GM12878 (cell line): ENCODE data around the gene PCED1B. TPM values are rescaled to one million over a fixed set of nuclear protein-coding genes. Genes with fewer than 3 reads are reported as not detected.

Experiments used
- ATAC-seq: fragments of 200-7000 bp; cut with Tn5 transposase; 3 replicates; pipeline ENCODE4 v1.9.1; 2020; ENCODE audit warnings: mild to moderate bottlenecking, moderate library complexity
- BruUV-seq: library from RNA; stranded (reverse); fragments of 400-500 nt; replicated peaks from 2 replicates; lab custom pipeline; 2021; lab: Mats Ljungman, UMichigan
- CTCF ChIA-PET: fragments of 300-600 bp; sonication (Branson Sonifier 250); formaldehyde crosslinking; extraction: SDS; loops from one replicate; lab custom pipeline; 2021; ENCODE audit warnings: inconsistent platforms; lab: Yijun Ruan, JAX
- POLR2A ChIA-PET: fragments of 350-600 bp; formaldehyde crosslinking; extraction: SDS; loops from one replicate; lab custom pipeline; 2021; ENCODE audit warnings: inconsistent platforms; lab: Charles Lee
- RAD21 ChIA-PET: fragments of 300-600 bp; sonication (Branson Sonifier 250); formaldehyde crosslinking; loops from one replicate; lab custom pipeline; 2023; ENCODE audit warnings: antibody characterized with exemption; ENCODE audit not compliant: unreplicated experiment; lab: Charles Lee
- SMC1A ChIA-PET: fragments of 300-600 bp; sonication (Branson Sonifier 250); formaldehyde crosslinking; loops from one replicate; lab custom pipeline; 2023; ENCODE audit not compliant: unreplicated experiment, uncharacterized antibody; lab: Charles Lee
- DNase-seq: peaks from one replicate; pipeline ENCODE4 v3.0.0-alpha.2; 2011; ENCODE audit warnings: low read depth, low spot score
- FAIRE-seq: peaks from 3 replicates; lab custom pipeline; 2011; peaks lifted over from hg19 to GRCh38; lab: Jason Lieb, UNC
- H2AFZ ChIP-seq: 2 replicates; pipeline ENCODE4 v1.6.0; 2011; ENCODE audit warnings: low read depth, low read length, control low read depth; ENCODE audit not compliant: control insufficient read depth
- H3K27ac ChIP-seq: 2 replicates; pipeline ENCODE4 v1.5.1; 2011; ENCODE audit warnings: control low read depth; ENCODE audit not compliant: control insufficient read depth, insufficient read depth
- H3K27me3 ChIP-seq, 2 experiments: replicated peaks in 1 of 2; 2 replicates each; pipeline versions ENCODE4 v1.6.0 to v1.6.1; 2011; ENCODE audit warnings: low read length in 1 of 2; ENCODE audit not compliant: control insufficient read depth in 2 of 2, insufficient read depth in 2 of 2
- H3K36me3 ChIP-seq, 2 experiments: 2 replicates each; pipeline ENCODE4 v1.5.1; 2011; ENCODE audit warnings: low read length in 1 of 2; ENCODE audit not compliant: control insufficient read depth in 2 of 2, insufficient read depth in 2 of 2
- H3K4me1 ChIP-seq: 2 replicates; pipeline ENCODE4 v1.6.1; 2011; ENCODE audit warnings: mild to moderate bottlenecking, low read length, moderate library complexity, mixed read lengths; ENCODE audit not compliant: control insufficient read depth, insufficient read depth
- H3K4me2 ChIP-seq: 2 replicates; pipeline ENCODE4 v1.6.0; 2011; ENCODE audit warnings: control low read depth; ENCODE audit not compliant: control insufficient read depth, insufficient read depth
- H3K4me3 ChIP-seq: fragments of 200-600 bp; sonication (generic); 2 replicates; pipeline ENCODE4 v1.5.1; 2016
- H3K79me2 ChIP-seq: 2 replicates; pipeline ENCODE4 v1.6.0; 2011; ENCODE audit warnings: low read length; ENCODE audit not compliant: control insufficient read depth, insufficient read depth
- H3K9ac ChIP-seq: 2 replicates; pipeline ENCODE4 v1.8.0; 2011; ENCODE audit warnings: low read length, control low read depth, mixed read lengths; ENCODE audit not compliant: control insufficient read depth, insufficient read depth
- H3K9me3 ChIP-seq: replicated peaks from 3 replicates; pipeline ENCODE4 v1.5.1; 2011; ENCODE audit warnings: mild to moderate bottlenecking, low read length; ENCODE audit not compliant: control insufficient read depth, insufficient read depth
- H4K20me1 ChIP-seq: 2 replicates; pipeline ENCODE4 v1.6.0; 2011; ENCODE audit not compliant: control insufficient read depth, insufficient read depth
- GATAD2B ChIP-seq: fragments of 450-650 bp; conservative IDR thresholded peaks from 2 replicates; pipeline ENCODE4 v1.6.1; 2017; ENCODE audit warnings: low read depth, mild to moderate bottlenecking, moderate library complexity
- SUZ12 ChIP-seq: fragments of 200-600 bp; sonication (generic); IDR thresholded peaks from one replicate; pipeline ENCODE4 v1.6.1; 2018; ENCODE audit warnings: antibody characterized with exemption, mild to moderate bottlenecking; ENCODE audit not compliant: unreplicated experiment
- TCF3 ChIP-seq: IDR thresholded peaks from 2 replicates; pipeline ENCODE4 v1.6.1; 2012; ENCODE audit warnings: low read depth, mild to moderate bottlenecking, low read length, borderline replicate concordance; ENCODE audit not compliant: insufficient read depth
- ZBTB11 ChIP-seq: fragments of 450-650 bp; formaldehyde crosslinking; IDR thresholded peaks from 2 replicates; pipeline ENCODE4 v1.5.0; 2022; ENCODE audit warnings: mild to moderate bottlenecking, missing genetic modification characterization
- WGBS: methylation state at CpG from one replicate; pipeline ENCODE4 v1.1.6; 2016; ENCODE audit warnings: low lambda C conversion rate; ENCODE audit not compliant: insufficient replicate concordance, insufficient coverage; ENCODE audit errors: missing lambda C conversion rate; 5-methylcytosine and 5-hydroxymethylcytosine counted together
- in situ Hi-C: fragments of 300-500 bp; cut with MboI; formaldehyde crosslinking; loops from 9 replicates; pipeline ENCODE4 v1.14.3; 2018; ENCODE audit warnings: mixed read lengths
- intact Hi-C: fragments of 100-400 bp; cut with micrococcal nuclease; formaldehyde crosslinking; loops from one replicate; pipeline ENCODE4 v1.14.2; 2022; ENCODE audit not compliant: unreplicated experiment
- polyA plus RNA-seq, 11 experiments: library from polyadenylated mRNA; depleted of rRNA in 4 of 11; unstranded in 6 of 11; stranded (reverse) in 5 of 11; fragments of >200 nt; fragmentation: Nextera tagmentation in 4 of 11; fragmentation: Illumina TruSeq in 1 of 11; extraction: Ambion mirVana in 4 of 11; extraction: Trizol in 1 of 11; gene quantifications; 1 replicate in 1 of 11; 2 replicates in 10 of 11; pipeline versions ENCODE4 v1.2.1 to v1.2.3, GENCODE V29; 2011 to 2016; ENCODE audit warnings: inconsistent platforms in 2 of 11, missing spikeins in 2 of 11, low read depth in 1 of 11
- total RNA-seq, 4 experiments: library from RNA; depleted of rRNA in 3 of 4; stranded (reverse); fragments of >200 nt in 3 of 4; fragmentation: Illumina TruSeq in 1 of 4; extraction: Trizol in 1 of 4; gene quantifications; 2 replicates each; pipeline versions ENCODE4 v1.2.1 to v1.2.3, GENCODE V29; 2013 to 2021
- TF ChIP-seq, protein P1 (sequence below): fragments of 450-650 bp; IDR thresholded peaks from 2 replicates; pipeline ENCODE4 v1.6.1; 2018; ENCODE audit warnings: borderline replicate concordance, mild to moderate bottlenecking; ENCODE audit not compliant: partially characterized antibody

PCED1B gene
- total and polyA plus RNA-seq, 10 of the 15 experiments (the other 5 are each of a cell fraction or from before 2014, with no cell fraction given): 0.80 to 8.8 (median 3.0) TPM

DNA sequence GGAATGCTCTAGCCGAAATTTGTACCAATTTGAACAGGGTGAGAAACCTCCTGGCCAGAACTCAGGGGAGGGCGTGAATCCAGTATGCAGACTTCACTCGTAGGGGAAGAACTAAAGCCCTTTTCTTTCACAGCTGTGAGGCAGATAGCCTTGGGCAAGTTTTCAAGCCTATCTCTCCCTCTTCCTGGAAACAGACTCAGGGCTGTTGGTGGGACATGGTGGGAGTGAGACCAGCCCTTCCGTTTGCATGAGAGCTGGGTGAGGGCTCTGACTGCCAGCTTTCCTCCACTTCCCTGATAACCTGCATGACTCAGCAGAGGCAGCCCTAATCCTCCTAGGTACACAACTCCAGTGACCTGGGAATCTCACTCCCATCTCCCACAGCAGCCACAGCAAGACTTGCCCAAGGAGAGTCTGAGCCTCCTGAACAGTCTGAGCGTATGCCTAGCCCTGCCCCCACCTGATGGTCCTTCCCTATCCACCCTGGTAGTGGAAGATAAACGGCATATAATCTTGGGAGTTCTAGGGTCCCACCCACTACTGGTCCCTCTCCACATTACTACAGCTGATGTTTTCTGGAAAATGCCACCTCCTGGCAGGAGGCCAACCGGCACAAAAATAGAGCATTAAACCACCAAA lies 170.4 kb downstream of the PCED1B start:
- H3K4me3 ChIP-seq: no peak overlapping the region
- ChIA-PET CTCF (no interaction called here), SMC1A (no interaction called here), POLR2A (interaction anchor here (1.1 to 1.4 kb wide), 2 partner anchors 8 to 10 kb away, joined by 3 read pairs; no protein-coding TSS in a partner anchor), RAD21 (no interaction called here)
- H3K4me2 ChIP-seq: no peak overlapping the region
- WGBS: 43% methylated on average over 7 of the region's 7 CpGs
- H3K27me3 ChIP-seq: no peaks in the 10 kb centered on the region
- in situ Hi-C loops (no loop called here), intact Hi-C loops (no loop called here)
- no peaks in the 10 kb centered on the region for H3K4me1 ChIP-seq
- TF ChIP-seq ZBTB11 (CRISPR knock-in tag) (no peak), TCF3 (no peak), GATAD2B (no peak), SUZ12 (no peak)
- TF ChIP-seq, protein P1, sequence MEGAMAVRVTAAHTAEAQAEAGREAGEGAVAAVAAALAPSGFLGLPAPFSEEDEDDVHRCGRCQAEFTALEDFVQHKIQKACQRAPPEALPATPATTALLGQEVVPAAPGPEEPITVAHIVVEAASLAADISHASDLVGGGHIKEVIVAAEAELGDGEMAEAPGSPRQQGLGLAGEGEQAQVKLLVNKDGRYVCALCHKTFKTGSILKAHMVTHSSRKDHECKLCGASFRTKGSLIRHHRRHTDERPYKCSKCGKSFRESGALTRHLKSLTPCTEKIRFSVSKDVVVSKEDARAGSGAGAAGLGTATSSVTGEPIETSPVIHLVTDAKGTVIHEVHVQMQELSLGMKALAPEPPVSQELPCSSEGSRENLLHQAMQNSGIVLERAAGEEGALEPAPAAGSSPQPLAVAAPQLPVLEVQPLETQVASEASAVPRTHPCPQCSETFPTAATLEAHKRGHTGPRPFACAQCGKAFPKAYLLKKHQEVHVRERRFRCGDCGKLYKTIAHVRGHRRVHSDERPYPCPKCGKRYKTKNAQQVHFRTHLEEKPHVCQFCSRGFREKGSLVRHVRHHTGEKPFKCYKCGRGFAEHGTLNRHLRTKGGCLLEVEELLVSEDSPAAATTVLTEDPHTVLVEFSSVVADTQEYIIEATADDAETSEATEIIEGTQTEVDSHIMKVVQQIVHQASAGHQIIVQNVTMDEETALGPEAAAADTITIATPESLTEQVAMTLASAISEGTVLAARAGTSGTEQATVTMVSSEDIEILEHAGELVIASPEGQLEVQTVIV: no peak
- no peak overlapping the region for H3K9ac ChIP-seq
- H3K36me3 ChIP-seq: no peaks in the 10 kb centered on the region
- H4K20me1 ChIP-seq: no peaks in the 10 kb centered on the region
- no peak overlapping the region for H2AFZ ChIP-seq
- no peak overlapping the region for H3K27ac ChIP-seq
- FAIRE-seq (no peak), DNase-seq (no peak), ATAC-seq (no peak)
- H3K9me3 ChIP-seq: no peaks in the 10 kb centered on the region
- no TSS peak for BruUV-seq
- no peaks in the 10 kb centered on the region for H3K79me2 ChIP-seq
